ENCODE data around the gene VIL1. TPM values are rescaled to one million over a fixed set of nuclear protein-coding genes. Genes with fewer than 3 reads are reported as not detected.
A peak's percentile ranks its signal among the peaks of the same experiment; 100 is the strongest.

Gene VIL1
- total and polyA plus RNA-seq, 2 of the 13 experiments (the other 11 are each of a cell fraction or from before 2014, with no cell fraction given) = 287 to 301 TPM

DNA sequence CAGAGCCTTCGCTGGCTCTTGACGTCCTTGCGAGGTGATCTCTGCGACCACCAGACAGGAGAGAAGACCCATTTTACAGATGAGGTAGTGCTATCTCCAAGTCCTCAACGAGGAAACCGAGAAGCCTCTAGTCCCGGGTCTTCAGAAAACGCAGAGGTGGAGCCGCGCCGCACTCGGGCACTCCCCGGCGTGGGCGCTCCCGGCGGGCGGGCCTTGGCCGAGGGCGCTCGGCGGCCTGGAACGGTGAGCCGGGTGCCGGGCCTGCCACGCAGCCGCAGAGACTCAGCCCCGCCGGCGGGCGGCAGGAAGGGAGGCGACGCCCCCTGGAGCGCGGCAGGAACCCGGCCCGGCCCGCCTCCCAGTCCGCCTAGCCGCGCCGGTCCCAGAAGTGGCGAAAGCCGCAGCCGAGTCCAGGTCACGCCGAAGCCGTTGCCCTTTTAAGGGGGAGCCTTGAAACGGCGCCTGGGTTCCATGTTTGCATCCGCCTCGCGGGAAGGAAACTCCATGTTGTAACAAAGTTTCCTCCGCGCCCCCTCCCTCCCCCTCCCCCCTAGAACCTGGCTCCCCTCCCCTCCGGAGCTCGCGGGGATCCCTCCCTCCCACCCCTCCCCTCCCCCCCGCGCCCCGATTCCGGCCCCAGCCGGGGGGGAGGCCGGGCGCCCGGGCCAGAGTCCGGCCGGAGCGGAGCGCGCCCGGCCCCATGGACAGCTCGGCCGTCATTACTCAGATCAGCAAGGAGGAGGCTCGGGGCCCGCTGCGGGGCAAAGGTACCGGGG lies 19.3 kb upstream of the VIL1 start, which contains the start of gene CTDSP1 (continued):
- TF ChIP-seq, protein P1, sequence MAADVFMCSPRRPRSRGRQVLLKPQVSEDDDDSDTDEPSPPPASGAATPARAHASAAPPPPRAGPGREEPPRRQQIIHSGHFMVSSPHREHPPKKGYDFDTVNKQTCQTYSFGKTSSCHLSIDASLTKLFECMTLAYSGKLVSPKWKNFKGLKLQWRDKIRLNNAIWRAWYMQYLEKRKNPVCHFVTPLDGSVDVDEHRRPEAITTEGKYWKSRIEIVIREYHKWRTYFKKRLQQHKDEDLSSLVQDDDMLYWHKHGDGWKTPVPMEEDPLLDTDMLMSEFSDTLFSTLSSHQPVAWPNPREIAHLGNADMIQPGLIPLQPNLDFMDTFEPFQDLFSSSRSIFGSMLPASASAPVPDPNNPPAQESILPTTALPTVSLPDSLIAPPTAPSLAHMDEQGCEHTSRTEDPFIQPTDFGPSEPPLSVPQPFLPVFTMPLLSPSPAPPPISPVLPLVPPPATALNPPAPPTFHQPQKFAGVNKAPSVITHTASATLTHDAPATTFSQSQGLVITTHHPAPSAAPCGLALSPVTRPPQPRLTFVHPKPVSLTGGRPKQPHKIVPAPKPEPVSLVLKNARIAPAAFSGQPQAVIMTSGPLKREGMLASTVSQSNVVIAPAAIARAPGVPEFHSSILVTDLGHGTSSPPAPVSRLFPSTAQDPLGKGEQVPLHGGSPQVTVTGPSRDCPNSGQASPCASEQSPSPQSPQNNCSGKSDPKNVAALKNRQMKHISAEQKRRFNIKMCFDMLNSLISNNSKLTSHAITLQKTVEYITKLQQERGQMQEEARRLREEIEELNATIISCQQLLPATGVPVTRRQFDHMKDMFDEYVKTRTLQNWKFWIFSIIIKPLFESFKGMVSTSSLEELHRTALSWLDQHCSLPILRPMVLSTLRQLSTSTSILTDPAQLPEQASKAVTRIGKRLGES (CRISPR knock-in tag; IDR thresholded peaks at IDR 0.05; ENCODE audit: borderline replicate concordance) = no peak
- no peak for TF ChIP-seq NFIB (CRISPR knock-in tag; IDR thresholded peaks at IDR 0.05; ENCODE audit: borderline replicate concordance)
- TF ChIP-seq HNRNPUL1 (IDR thresholded peaks at IDR 0.05; ENCODE audit: low read depth, low read length) = no peak
- TF ChIP-seq TEAD2 (CRISPR knock-in tag; IDR thresholded peaks at IDR 0.05) = no peak; the same call in 1 of the 2 replicates
- TF ChIP-seq, protein P2, sequence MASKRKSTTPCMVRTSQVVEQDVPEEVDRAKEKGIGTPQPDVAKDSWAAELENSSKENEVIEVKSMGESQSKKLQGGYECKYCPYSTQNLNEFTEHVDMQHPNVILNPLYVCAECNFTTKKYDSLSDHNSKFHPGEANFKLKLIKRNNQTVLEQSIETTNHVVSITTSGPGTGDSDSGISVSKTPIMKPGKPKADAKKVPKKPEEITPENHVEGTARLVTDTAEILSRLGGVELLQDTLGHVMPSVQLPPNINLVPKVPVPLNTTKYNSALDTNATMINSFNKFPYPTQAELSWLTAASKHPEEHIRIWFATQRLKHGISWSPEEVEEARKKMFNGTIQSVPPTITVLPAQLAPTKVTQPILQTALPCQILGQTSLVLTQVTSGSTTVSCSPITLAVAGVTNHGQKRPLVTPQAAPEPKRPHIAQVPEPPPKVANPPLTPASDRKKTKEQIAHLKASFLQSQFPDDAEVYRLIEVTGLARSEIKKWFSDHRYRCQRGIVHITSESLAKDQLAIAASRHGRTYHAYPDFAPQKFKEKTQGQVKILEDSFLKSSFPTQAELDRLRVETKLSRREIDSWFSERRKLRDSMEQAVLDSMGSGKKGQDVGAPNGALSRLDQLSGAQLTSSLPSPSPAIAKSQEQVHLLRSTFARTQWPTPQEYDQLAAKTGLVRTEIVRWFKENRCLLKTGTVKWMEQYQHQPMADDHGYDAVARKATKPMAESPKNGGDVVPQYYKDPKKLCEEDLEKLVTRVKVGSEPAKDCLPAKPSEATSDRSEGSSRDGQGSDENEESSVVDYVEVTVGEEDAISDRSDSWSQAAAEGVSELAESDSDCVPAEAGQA (IDR thresholded peaks at IDR 0.05; ENCODE audit: low read depth) = no peak
- TF ChIP-seq, protein P2 (CRISPR knock-in tag; IDR thresholded peaks at IDR 0.05; ENCODE audit: borderline replicate concordance) = peak; percentile 44; the same call in 1 of the 2 replicates
- TF ChIP-seq ZNF292 (CRISPR knock-in tag; IDR thresholded peaks at IDR 0.05; ENCODE audit: borderline replicate concordance, low read depth) = no peak
- no peak for TF ChIP-seq ZNF354B (CRISPR knock-in tag; IDR thresholded peaks at IDR 0.05)
- TF ChIP-seq, protein P3, sequence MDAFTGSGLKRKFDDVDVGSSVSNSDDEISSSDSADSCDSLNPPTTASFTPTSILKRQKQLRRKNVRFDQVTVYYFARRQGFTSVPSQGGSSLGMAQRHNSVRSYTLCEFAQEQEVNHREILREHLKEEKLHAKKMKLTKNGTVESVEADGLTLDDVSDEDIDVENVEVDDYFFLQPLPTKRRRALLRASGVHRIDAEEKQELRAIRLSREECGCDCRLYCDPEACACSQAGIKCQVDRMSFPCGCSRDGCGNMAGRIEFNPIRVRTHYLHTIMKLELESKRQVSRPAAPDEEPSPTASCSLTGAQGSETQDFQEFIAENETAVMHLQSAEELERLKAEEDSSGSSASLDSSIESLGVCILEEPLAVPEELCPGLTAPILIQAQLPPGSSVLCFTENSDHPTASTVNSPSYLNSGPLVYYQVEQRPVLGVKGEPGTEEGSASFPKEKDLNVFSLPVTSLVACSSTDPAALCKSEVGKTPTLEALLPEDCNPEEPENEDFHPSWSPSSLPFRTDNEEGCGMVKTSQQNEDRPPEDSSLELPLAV (CRISPR knock-in tag; conservative IDR thresholded peaks at IDR 0.05; ENCODE audit: low read depth) = no peak
- TF ChIP-seq AGO2 (optimal IDR thresholded peaks at IDR 0.05; ENCODE audit: low read depth, low read length) = peak; percentile 5
- TF ChIP-seq MAZ (IDR thresholded peaks at IDR 0.05; ENCODE audit: borderline replicate concordance, low read depth, low read length) = peak; percentile 92
- peak; percentile 95 for TF ChIP-seq MAZ (CRISPR knock-in tag; IDR thresholded peaks at IDR 0.05; ENCODE audit: low read depth)
- TF ChIP-seq HMG20A (CRISPR knock-in tag; IDR thresholded peaks at IDR 0.05; ENCODE audit: borderline replicate concordance) = no peak
- TF ChIP-seq ZNF772 (CRISPR knock-in tag; IDR thresholded peaks at IDR 0.05) = peak; percentile 79
- peak; percentile 72 for TF ChIP-seq KAT8 (CRISPR knock-in tag; IDR thresholded peaks at IDR 0.05)
- TF ChIP-seq, protein P4, sequence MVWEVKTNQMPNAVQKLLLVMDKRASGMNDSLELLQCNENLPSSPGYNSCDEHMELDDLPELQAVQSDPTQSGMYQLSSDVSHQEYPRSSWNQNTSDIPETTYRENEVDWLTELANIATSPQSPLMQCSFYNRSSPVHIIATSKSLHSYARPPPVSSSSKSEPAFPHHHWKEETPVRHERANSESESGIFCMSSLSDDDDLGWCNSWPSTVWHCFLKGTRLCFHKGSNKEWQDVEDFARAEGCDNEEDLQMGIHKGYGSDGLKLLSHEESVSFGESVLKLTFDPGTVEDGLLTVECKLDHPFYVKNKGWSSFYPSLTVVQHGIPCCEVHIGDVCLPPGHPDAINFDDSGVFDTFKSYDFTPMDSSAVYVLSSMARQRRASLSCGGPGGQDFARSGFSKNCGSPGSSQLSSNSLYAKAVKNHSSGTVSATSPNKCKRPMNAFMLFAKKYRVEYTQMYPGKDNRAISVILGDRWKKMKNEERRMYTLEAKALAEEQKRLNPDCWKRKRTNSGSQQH (CRISPR knock-in tag; IDR thresholded peaks at IDR 0.05; ENCODE audit: low read depth) = peak; percentile 65; the same call in 1 of the 2 replicates

Data from HepG2 (cell line).